HG02642 (cell line): ENCODE measurements around the gene ZFP90.

Experiments
- ATAC-seq: cut with Tn5 transposase; IDR thresholded peaks from one replicate; pipeline ENCODE4 v1.9.1; 2021; ENCODE audit warnings: mild to moderate bottlenecking; ENCODE audit not compliant: unreplicated experiment, poor library complexity

The ZFP90 gene

GRCh38 chr16:68574479-68574878 is 35.4 kb downstream of the ZFP90 start:
- ATAC-seq: no peak

GRCh38 chr16:68575082-68575481 is 36.0 kb downstream of the ZFP90 start:
- ATAC-seq: no peak

GRCh38 chr16:68577352-68577853 is 38.3 kb downstream of the ZFP90 start:
- ATAC-seq: no peak

GRCh38 chr16:68590201-68590994 is 51.3 kb downstream of the ZFP90 start:
- ATAC-seq: no peak

- no peak for ATAC-seq
Measured at GRCh38 chr16:68592466-68593337, 53.6 kb downstream of the ZFP90 start.

- no peak for ATAC-seq
Measured at GRCh38 chr16:68596266-68596665, 57.2 kb downstream of the ZFP90 start.

GRCh38 chr16:68599586-68599985 is 60.5 kb downstream of the ZFP90 start:
- no peak for ATAC-seq

- no peak for ATAC-seq
Measured at GRCh38 chr16:68605746-68606145, 66.7 kb downstream of the ZFP90 start.

GRCh38 chr16:68607443-68607842 is 68.4 kb downstream of the ZFP90 start:
- ATAC-seq: no peak

- ATAC-seq: no peak
Measured at GRCh38 chr16:68608330-68608729, 69.2 kb downstream of the ZFP90 start.

GRCh38 chr16:68612996-68613395 is 73.9 kb downstream of the ZFP90 start:
- no peak for ATAC-seq

- ATAC-seq: no peak
Measured at GRCh38 chr16:68617734-68618133, 78.6 kb downstream of the ZFP90 start.
